ENCODE results near the gene PLA2G4A.

Gene PLA2G4A

GRCh38 chr1:187033693-187034390 lies 205.1 kb downstream of the PLA2G4A start:
- no peak for DNase-seq

GRCh38 chr1:187034501-187034900 lies 205.8 kb downstream of the PLA2G4A start:
- DNase-seq = no peak

- DNase-seq = no peak
Measured at GRCh38 chr1:187037973-187038553, 209.3 kb downstream of the PLA2G4A start.
